DMS53 treated with DMSO at 0.1 percent for 48 hours (cell line): ENCODE data around the gene EFHC1.

Experiments used
- DNase-seq: peaks from one replicate; lab custom pipeline; 2025; ENCODE audit not compliant: unreplicated experiment; lab: John Stamatoyannopoulos, UW

The EFHC1 gene

DNA sequence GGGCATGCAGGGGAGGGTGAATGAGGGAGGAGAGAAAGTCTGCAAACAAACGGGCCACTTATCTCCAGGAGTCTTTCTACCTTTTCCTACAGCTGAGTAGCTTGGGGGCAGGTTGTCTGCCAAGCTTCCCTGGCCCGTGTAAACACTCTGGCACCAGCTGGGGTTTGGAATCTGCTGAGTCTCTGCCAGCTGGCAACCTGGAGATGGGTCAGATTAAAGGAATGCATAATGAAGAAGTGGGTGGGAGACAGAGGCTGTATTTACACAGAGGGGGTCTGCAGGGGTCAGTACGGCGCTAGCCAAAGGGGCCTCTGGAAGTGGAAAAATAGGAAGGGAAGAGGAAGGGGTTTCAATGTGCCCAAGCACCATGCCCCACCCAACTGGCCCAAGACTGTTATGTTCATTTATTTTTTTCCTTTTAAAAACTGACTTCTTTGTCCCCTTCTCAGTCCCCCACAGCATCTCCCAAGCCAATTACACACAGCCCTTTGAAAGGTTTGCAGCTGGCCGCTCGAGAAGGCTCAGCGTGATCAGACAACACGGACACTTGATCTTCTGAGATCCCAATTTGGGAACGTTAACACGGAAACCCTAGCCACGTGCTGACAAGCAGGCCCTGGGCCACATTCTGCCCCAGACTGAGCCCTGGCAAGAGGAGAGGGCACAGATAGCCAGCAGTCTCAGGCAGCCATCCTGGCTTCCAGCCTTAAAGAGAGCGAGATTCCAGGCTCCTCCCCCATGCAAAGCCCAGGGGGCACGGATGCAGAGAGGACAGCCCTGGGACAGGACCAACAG, 131.5 kb downstream of the EFHC1 start:
- peak; percentile 83 for DNase-seq

DNA sequence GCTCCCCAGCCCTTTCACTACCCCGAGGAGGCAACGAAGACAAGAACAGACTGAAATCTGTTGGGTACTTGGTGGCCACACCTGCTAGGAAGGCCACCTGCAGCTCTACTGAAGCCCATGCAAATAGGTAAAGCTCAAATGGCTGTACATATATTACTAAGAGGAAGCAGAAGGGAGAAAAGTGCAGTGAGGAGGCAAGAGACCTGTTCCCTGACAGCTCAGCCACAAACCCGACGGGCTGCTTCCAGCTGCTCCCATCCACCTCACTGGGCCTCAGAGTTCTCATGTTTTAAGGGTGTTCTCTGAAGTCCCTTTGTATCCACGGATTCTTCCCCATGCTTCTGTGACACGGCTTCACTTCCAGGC, 132.1 kb downstream of the EFHC1 start:
- peak; percentile 69 for DNase-seq

DNA sequence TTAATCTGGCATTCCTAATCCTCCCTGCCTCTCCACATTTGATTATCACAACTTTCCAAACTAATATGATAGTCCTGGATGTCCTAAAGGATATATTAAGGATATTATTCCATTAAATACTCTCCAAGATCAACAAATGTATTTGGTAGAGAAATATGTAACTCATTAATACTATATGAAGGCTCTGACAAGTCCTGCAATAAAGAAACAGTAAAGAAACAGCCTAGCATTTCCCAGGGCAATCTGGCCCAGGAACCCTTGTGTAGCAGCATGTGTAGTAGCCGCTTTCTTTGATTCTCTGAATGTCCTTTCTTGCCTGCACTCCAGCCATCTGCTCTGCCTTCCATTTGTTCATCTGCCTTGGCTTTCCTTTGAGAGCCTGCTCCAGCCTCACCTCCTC, 133.0 kb downstream of the EFHC1 start:
- no peak for DNase-seq

DNA sequence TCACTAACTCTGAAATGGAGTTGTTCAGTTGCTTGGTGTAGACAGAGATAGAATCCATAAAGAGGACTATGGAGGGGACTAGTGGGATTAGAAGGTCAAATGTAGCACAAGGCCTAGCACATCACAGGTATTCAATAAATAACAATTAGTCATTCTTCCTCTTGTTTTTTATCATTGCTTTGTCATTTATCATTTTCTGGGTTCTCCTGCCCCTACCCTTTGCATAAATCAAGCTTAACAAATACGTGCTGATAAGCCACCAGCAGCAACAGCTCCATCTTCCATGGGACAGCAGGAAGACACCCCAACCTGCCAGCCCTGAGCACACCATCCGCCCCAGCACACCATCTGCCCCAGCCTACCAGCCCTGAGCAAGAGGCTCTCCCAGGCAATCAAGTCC, 133.6 kb downstream of the EFHC1 start:
- DNase-seq = no peak

DNA sequence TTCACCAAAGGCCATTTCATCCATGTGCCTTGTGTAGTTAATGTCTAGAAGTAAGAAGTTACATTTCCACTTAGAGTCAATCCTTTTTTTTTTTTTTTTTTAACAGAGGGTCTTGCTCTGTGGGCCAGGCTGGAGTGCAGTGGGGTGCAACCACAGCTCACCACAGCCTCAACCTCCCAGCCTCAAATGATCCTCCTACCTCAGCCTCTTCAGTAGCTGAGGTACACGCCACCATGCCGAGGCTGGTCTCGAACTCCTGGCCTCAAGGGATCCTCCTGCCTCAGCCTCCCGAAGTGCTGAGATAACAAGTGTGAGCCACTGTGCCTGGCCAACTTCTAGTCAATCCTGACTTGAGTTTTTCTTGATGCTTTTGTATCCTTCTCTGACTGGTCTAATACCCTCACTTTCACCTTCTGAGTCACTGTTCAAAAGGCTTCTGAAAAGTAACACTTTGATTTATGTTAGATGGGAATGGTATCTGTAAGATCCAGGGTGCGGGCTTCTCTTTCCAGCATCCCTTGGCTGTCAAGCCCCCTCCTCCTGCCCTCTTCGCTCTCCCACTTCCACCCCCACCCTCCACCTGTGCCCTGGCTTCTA, 134.6 kb downstream of the EFHC1 start:
- no peak for DNase-seq

DNA sequence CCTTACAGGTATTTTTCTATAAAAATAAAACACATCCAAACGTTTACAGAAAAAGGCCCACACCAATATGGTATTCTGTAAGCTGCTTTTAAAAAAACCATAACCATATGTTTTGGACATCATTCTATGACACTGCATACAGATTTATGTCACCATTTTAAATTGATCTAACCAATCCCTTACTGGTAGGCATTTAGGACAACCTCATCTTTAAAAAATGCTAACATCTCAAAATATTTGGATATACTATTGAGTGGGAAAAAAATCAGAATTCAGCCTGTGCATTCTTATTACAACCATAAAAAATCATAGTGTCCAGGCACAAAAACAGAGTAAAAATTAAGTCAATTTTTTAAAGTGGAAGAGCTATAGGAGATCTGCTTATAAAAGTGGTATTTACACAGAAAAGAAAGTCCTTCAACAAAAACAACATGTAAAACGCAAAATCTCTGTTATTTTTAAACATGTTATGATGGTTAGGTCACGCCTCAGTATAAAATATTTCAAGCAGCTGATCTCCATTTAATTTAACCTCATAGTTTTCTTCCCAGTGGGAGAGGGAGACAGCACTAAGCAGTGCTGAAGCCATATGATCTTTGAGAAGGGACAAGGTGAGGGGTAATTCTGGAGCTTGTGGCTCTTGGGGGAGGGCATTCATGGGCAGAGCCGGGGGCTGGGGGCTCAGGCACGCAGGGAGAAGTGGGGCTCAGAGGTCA, 135.5 kb downstream of the EFHC1 start:
- DNase-seq = no peak

DNA sequence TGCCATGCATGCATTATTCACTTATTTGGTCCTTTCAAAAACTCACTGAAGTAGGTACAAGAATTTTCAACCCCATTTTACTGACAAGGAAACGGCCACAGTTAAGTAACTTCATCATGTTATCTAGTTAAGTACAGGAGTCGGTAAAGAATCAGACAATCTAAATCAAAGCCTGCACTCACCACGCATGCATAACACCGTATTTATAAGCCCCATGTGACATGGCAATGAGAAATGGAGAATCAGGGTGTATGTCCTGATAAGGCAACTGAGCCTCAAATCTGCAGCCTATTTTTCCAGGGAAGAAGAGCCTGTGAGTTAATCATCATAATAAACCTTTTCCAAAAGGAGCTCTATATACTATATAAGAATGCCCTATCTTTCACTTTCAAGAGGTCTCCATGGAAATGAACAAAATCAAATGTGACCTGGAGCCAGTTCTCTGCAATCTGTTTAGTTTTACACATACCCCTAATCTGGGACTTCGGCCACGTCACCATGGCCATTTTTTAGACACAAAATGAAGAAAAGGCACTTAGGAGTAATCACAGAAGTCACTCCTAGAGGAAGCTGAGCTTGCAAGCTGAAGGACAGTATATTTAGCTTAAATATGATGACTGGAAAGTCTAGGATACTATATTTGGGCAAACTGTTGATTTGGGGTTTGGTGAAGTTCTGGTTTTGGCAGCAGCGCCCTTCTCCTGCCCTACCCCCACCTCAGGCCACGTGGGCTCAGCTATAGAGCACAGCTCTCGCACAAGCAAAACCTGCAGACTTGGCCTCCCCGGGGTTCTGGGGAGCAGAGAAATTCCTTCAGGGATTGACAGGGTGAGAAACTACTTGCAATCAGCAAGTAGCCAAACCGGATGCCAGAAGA, 137.5 kb downstream of the EFHC1 start:
- DNase-seq = no peak

DNA sequence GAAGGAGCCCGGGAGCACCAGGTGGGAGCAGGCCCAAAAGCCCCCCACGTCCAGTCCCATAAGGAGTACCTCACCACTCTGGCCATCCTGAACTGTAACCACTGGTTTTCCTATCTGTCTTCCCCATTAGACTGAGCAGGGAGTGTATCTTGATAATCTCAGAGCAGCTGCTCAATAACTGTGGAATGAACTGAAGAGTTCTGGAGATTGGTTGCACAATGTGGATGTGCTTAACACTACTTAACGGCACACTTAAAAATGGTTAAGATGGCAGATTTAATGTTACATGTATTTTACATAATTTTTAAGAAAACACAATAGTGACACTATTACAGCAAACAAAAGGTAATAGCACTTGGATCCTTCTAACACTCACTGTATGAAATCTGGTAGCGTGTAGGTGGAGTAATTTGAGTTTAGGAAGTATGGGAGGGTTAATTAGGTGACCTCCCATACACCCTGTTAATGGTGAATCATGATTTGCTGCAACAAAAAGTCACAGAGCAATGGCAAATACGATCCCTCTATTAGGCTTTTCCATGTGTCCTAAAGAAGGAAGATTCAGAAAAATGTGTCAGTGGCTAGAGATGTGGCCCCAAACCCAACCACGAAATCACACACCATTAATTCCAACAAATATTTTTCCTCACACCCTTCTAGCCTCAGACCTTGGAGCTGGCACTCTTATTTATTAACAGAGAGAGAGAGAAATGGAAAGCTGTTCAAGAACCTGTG, 138.3 kb downstream of the EFHC1 start:
- no peak for DNase-seq

DNA sequence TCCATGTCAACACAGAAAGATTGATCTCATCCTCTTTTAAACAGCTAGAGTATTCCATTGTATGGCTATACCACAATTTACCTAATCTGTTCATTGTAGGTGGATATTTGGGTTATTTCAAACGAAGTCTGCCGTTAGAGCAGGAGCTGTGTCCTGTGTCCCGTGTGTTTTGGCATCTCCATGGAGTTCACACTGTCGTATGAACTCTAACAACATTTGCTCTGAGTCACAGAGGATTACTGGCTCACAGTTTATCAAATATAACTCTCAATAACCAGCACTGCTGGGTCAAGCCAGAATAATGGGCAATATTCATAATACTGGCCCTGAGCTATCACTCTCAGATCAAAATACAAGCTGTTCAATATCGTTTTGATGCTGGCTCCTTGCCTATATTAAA, 140.3 kb downstream of the EFHC1 start:
- DNase-seq = no peak

DNA sequence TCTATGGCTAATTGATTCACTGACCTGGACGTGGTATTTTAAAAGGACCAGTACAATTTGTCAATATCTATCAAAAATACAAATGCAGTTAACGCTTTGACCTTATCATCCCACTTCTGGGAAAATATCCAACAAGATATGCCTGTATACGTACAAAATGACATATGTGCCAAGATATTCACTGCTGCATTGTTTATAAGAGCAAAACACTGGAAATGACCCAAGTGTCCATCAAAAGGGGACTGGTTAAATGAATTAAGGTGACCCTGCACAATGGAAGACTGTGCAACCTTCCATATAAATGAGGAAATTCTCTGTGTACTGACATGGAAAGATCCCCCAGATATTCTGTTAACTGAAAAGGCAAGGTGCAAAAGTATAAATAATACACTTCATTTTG, 142.8 kb downstream of the EFHC1 start:
- no peak for DNase-seq

DNA sequence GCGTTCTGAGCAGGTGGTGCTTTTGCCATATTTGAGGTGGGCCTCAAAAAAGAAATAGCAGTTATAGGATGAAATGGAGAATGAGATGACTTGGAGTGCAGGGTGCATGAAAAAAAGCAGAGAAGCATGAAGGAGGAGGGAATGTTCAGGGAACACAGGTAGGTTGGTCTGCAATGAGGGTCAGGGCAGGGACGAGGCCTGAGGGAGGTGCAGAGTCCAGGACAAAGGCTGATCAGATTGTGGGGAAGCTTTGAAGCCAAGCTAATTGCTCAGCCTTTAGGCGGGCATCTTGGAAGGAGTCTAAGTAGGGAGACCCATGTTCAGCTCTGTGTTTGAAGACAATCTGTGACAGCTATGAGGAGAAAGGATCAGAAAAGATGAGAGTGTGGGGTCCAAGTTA, 144.7 kb downstream of the EFHC1 start:
- DNase-seq = no peak

DNA sequence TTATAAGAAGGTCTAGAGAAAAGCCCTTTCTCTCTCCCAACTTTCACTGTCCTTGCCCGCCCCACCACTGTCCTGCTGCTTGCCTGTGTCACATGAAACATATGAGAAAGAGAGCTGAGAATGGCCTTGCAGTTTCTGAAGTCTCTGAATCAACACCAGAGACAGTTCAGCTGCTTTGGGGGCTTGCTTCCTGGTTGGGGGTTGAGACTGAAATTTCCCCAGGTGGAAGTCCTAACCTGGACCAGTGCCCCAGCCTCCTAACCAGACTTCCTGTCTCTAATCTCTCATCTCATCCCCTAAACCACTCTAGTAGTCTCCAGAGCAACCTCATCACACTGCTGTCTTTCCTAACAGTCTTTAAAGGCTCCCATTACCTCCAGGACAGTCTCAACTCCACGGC, 146.1 kb downstream of the EFHC1 start:
- DNase-seq = no peak

DNA sequence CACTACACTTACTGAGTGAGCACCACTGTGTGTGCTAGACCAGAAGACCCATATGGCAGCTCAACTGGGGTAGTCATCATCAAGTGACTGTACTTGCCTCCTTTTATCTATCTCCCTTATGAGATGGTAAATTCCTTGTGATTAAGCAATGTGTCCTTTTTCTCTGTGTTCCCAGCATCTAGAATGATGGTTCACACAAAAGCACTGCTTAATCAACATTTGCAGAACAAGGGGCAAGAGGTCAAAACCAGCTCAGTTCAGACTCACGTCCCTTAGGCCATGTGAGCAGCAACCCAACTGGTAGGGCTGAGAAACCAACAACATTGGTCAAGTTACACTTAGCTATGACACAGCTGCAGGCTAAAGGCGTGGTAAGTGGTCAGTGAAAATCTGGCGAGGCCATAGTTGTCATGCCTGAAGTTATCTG, 146.7 kb downstream of the EFHC1 start:
- no peak for DNase-seq

DNA sequence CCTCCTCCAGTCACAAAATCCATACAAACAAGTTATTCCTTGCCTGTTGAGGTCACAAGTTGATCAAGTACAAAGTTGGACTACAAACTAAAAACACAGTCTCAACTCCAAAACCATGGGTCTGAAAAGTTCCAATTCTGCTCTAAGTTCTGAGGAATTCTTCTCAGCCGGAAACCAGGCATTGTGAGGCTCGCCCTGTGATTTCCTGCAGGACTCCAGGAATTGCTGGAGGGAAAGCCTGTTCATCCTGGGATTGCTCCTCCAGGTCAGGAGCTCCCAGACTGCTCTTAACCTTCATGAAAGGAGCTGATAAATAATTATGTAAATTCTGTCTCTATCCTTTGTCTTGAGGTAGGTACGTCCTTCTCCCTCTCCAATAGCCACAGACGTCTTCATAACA, 148.2 kb downstream of the EFHC1 start:
- no peak for DNase-seq

DNA sequence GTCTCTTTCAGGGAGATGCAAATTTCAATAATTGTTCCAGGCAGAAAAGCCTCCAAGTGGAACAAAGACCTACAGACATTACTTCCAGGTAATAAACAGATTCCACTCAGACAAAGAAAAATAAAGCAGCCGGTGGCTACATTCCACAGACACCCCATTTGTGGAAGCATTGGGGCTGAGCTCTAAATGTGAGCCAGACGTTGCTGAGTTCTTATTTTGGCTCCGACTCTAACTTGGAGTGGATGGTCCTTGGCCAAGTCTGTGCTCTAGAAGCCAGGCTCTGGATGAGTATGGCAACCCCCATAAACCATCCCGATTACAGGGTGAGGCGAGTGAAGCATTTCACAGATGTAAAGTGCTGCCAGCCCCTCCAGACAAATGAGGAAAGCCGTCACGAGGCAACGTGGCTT, 150.2 kb downstream of the EFHC1 start:
- DNase-seq = no peak

DNA sequence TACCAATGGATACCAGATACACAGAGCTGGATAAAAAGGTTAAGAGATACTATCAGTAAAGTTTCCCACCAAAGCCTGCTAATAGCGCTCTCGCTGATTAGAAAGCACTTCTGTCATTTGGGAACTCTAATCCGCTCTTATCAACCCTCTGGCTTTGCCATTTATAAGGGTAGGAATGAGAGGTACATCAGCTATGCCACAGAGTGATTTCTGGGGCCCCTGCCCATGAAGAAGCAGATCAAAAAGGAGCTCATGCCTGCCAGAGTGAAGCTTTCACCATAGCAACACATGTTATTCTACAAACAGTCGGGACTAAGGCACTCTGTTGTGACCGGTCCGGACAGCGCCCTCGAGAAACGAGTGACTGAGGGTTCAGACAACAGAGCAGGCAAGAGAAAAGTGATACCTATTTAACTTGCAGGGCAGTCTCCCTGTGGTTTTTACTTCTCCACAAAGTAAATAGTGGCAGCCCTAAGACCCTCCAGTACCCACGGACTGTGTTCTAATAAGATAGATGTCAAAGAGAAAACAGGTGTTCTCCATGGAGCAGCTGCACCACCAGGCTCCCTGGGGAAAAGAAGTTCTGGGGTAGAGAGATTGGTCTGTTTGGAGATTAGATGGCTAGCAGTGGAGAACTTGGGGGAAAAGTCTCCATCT, 151.1 kb downstream of the EFHC1 start:
- no peak for DNase-seq

DNA sequence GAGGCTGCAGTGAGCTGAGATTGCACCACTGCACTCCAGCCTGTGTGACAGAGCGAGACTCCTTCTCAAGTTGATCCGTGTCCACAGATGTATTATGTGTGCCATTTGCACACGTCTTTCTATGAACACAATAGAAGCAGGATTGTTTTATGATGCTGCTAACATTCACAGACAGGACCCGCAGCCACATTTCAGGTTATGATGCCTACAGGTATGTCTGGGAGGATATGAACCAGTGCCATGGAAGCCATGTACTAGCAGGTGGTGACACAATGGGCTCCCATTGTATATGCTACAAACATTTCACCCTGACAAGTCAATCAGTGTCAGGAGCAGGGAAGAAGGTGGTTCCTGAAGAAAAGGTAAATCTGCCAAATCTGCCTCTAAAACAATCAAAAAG, 152.4 kb downstream of the EFHC1 start:
- no peak for DNase-seq

DNA sequence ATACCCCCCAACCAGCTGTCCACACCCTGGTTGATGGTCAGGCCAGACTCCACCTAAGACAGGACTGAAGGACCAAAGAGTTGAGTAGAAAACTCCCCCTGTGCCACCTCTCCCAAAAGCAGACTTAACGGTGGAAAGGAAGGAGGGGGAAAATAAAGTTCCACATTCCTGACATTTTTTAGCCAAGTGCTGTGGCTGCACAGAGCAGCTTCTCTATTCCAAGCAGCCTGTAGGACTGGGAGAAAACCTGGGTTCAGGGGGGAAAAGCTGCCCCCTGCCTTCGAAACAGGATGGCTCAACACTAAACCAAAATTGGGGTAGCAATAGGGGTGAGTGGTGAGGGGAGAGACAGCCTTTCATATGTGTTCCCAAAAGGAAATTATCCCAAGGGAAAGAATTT, 153.2 kb downstream of the EFHC1 start:
- DNase-seq = no peak
